ENCODE measurements around the gene KIRREL1. TPM values are rescaled to one million over a fixed set of nuclear protein-coding genes. Genes with fewer than 3 reads are reported as not detected.
A peak's percentile ranks its signal among the peaks of the same experiment; 100 is the strongest.

Gene KIRREL1
- total RNA-seq, 1 donor from 2014 or later, result not detected

- no peak overlapping the region for H3K4me3 Mint-ChIP-seq
- ChIA-PET CTCF (interaction anchor here (1.0 to 3.4 kb wide), 4 partner anchors 12 to 371 kb away, joined by 4 to 15 read pairs (median 12); no protein-coding TSS in a partner anchor), POLR2A (no interaction called here)
- no peak for DNase-seq
- TF ChIP-seq CTCF (IDR thresholded peaks at IDR 0.05), result no peak
- ATAC-seq (ENCODE audit: low read depth), result no peak
- intact Hi-C loops (cut with micrococcal nuclease), result no loop called here
- peaks cover 24% of the 10 kb centered on the region for H3K4me1 Mint-ChIP-seq
- H3K9me3 Mint-ChIP-seq, result no peaks in the 10 kb centered on the region
- peaks cover 6% of the 10 kb centered on the region for H3K27me3 Mint-ChIP-seq
- no peaks in the 10 kb centered on the region for H3K36me3 Mint-ChIP-seq (ENCODE audit: low read depth)
- H3K27ac Mint-ChIP-seq, result no peak overlapping the region
Observed at GRCh38 chr1:157951230-157951629, 42.2 kb upstream of the KIRREL1 start.

GRCh38 chr1:157952601-157953000, 40.8 kb upstream of the KIRREL1 start:
- CTCF ChIA-PET, result interaction anchor here (1.4 kb wide), 1 partner anchor 14 kb away, joined by 3 read pairs; no protein-coding TSS in a partner anchor
- no peaks in the 10 kb centered on the region for H3K36me3 Mint-ChIP-seq (ENCODE audit: low read depth)
- intact Hi-C loops (cut with micrococcal nuclease), result no loop called here
- POLR2A ChIA-PET, result no interaction called here
- peaks cover 35% of the 10 kb centered on the region for H3K4me1 Mint-ChIP-seq
- DNase-seq (no peak), ATAC-seq (ENCODE audit: low read depth) (no peak)
- H3K9me3 Mint-ChIP-seq, result no peaks in the 10 kb centered on the region
- H3K27me3 Mint-ChIP-seq, result peaks cover 6% of the 10 kb centered on the region
- no peak overlapping the region for H3K4me3 Mint-ChIP-seq
- H3K27ac Mint-ChIP-seq, result no peak overlapping the region
- no peak for TF ChIP-seq CTCF (IDR thresholded peaks at IDR 0.05)

GRCh38 chr1:157955221-157955620, 38.2 kb upstream of the KIRREL1 start:
- peaks cover 15% of the 10 kb centered on the region for H3K27me3 Mint-ChIP-seq
- intact Hi-C loops (cut with micrococcal nuclease), result no loop called here
- POLR2A ChIA-PET, result no interaction called here
- ATAC-seq (ENCODE audit: low read depth) (no peak), DNase-seq (no peak)
- H3K9me3 Mint-ChIP-seq, result no peaks in the 10 kb centered on the region
- peaks cover 24% of the 10 kb centered on the region for H3K4me1 Mint-ChIP-seq
- TF ChIP-seq CTCF (IDR thresholded peaks at IDR 0.05), result no peak
- CTCF ChIA-PET, result no interaction called here
- H3K36me3 Mint-ChIP-seq (ENCODE audit: low read depth), result no peaks in the 10 kb centered on the region
- no peak overlapping the region for H3K4me3 Mint-ChIP-seq
- H3K27ac Mint-ChIP-seq, result no peak overlapping the region

GRCh38 chr1:157955857-157956256, 37.6 kb upstream of the KIRREL1 start:
- H3K36me3 Mint-ChIP-seq (ENCODE audit: low read depth), result no peaks in the 10 kb centered on the region
- DNase-seq, result no peak
- ChIA-PET POLR2A (no interaction called here), CTCF (no interaction called here)
- intact Hi-C loops (cut with micrococcal nuclease), result no loop called here
- peak overlapping the region; percentile 15 for H3K4me3 Mint-ChIP-seq
- ATAC-seq (ENCODE audit: low read depth), result peak; percentile 62
- no peak for TF ChIP-seq CTCF (IDR thresholded peaks at IDR 0.05)
- peaks cover 14% of the 10 kb centered on the region for H3K27me3 Mint-ChIP-seq
- no peaks in the 10 kb centered on the region for H3K9me3 Mint-ChIP-seq
- H3K27ac Mint-ChIP-seq, result no peak overlapping the region
- H3K4me1 Mint-ChIP-seq, result peaks cover 24% of the 10 kb centered on the region

GRCh38 chr1:157956732-157957131, 36.7 kb upstream of the KIRREL1 start:
- intact Hi-C loops (cut with micrococcal nuclease), result no loop called here
- peak; percentile 56 for ATAC-seq (ENCODE audit: low read depth)

More at GRCh38 chr1:157956732-157957131, 36.7 kb upstream of the KIRREL1 start:
- no peak for TF ChIP-seq CTCF (IDR thresholded peaks at IDR 0.05)
- Mint-ChIP-seq H3K4me3 (no peak overlapping the region), H3K36me3 (ENCODE audit: low read depth) (no peaks in the 10 kb centered on the region), H3K9me3 (no peaks in the 10 kb centered on the region), H3K27ac (no peak overlapping the region), H3K27me3 (peaks cover 17% of the 10 kb centered on the region), H3K4me1 (peaks cover 24% of the 10 kb centered on the region)
- POLR2A ChIA-PET, result no interaction called here
- no peak for DNase-seq
- CTCF ChIA-PET, result interaction anchor here (2.8 kb wide), 1 partner anchor 167 kb away, joined by 16 read pairs; no protein-coding TSS in a partner anchor

Data from activated B cell treated with CpG ODN at 0.5 μM for 24 hours (primary cell).